Anterior cingulate cortex (tissue), 58 donors: ENCODE measurements around the gene NHS.

Experiments
- DNase-seq, 58 donors: peaks; one replicate each; lab custom pipeline; 2025; lab: John Stamatoyannopoulos, UW

The NHS gene

GRCh38 chrX:17579026-17579425 lies 204.0 kb downstream of the NHS start:
- DNase-seq = no peak

GRCh38 chrX:17580539-17581152 lies 205.6 kb downstream of the NHS start:
- peak in 5 of 58 donors; percentile 0 for DNase-seq

- no peak for DNase-seq
These were observed 206.6 kb downstream of the NHS start for GRCh38 chrX:17581641-17582040.

- DNase-seq = no peak
These were observed 209.3 kb downstream of the NHS start for GRCh38 chrX:17584248-17584681.

GRCh38 chrX:17585006-17585405 lies 210.0 kb downstream of the NHS start:
- DNase-seq = no peak

- no peak for DNase-seq
These were observed 212.4 kb downstream of the NHS start for GRCh38 chrX:17587366-17587765.

GRCh38 chrX:17588303-17588702 lies 213.3 kb downstream of the NHS start:
- no peak for DNase-seq

GRCh38 chrX:17590892-17591740 lies 216.1 kb downstream of the NHS start:
- DNase-seq = peak in 51 of 58 donors; percentile 0 to 60 (median 8)

GRCh38 chrX:17591741-17592110 lies 216.7 kb downstream of the NHS start:
- no peak for DNase-seq

- DNase-seq = no peak
These were observed 217.1 kb downstream of the NHS start for GRCh38 chrX:17592117-17592516.

GRCh38 chrX:17594693-17595092 lies 219.7 kb downstream of the NHS start:
- DNase-seq = no peak

- DNase-seq = no peak
These were observed 220.5 kb downstream of the NHS start for GRCh38 chrX:17595456-17596035.

- DNase-seq = no peak
These were observed 221.1 kb downstream of the NHS start for GRCh38 chrX:17596061-17596460.

GRCh38 chrX:17596546-17597205 lies 221.7 kb downstream of the NHS start:
- DNase-seq = no peak

GRCh38 chrX:17597327-17597726 lies 222.3 kb downstream of the NHS start:
- no peak for DNase-seq

GRCh38 chrX:17597836-17598439 lies 222.9 kb downstream of the NHS start:
- peak in 35 of 58 donors; percentile 0 to 58 (median 6) for DNase-seq

GRCh38 chrX:17601441-17602200 lies 226.6 kb downstream of the NHS start:
- no peak for DNase-seq

- DNase-seq = no peak
These were observed 227.2 kb downstream of the NHS start for GRCh38 chrX:17602245-17602644.

- no peak for DNase-seq
These were observed 228.2 kb downstream of the NHS start for GRCh38 chrX:17603196-17603595.

- DNase-seq = no peak
These were observed 230.7 kb downstream of the NHS start for GRCh38 chrX:17605676-17606075.
